NCI-H526 treated with DMSO at 0.1 percent for 48 hours (cell line): ENCODE data around the gene MYOM3.

Source experiments
- DNase-seq: peaks from one replicate; lab custom pipeline; 2025; lab: John Stamatoyannopoulos, UW

Gene MYOM3

DNA sequence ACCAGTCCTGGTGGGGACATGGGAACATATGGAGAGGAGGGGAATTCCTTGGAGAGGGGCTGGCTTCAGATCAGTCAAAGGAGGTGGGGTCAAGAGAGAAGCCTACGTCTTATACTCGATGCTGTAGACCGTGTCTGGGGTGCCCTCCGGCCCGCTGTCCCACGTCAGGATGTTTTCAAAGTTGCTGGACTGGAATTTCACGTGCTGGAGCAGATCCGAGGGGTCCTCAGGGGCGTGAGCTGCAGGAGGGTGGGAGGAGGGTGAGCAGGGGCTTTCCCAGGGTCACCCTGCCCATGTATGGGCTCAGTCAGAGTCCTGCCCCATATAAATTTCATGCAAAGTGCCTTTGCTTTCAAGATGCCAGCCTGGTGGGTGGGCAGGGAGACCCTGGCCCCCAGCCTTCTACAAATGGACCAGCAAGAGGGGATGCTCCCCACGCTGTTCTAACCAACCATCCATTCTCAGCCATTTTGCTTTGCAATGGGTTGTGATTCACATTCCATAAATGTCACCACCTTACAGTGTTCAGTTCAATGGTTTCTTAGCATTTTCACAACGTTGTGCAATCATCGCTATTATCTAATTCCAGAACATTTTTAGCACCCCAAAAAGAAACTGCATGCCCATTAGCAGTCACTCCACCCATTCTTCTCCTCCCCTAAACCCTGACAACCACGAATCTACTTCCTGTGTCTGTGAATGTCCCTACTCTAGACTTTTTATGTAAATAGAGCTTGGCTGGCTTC lies 26.7 kb upstream of the MYOM3 start:
- no peak for DNase-seq

GRCh38 chr1:24136956-24137539 lies 25.1 kb upstream of the MYOM3 start:
- no peak for DNase-seq

- DNase-seq: no peak
Observed at GRCh38 chr1:24134376-24134775, 22.4 kb upstream of the MYOM3 start.

GRCh38 chr1:24133819-24134218 lies 21.9 kb upstream of the MYOM3 start:
- no peak for DNase-seq

GRCh38 chr1:24130385-24130784 lies 18.4 kb upstream of the MYOM3 start:
- no peak for DNase-seq

- no peak for DNase-seq
Observed at GRCh38 chr1:24127801-24128363, 15.9 kb upstream of the MYOM3 start.

GRCh38 chr1:24127134-24127800 lies 15.3 kb upstream of the MYOM3 start:
- DNase-seq: no peak

- DNase-seq: no peak
Observed at GRCh38 chr1:24126672-24127023, 14.7 kb upstream of the MYOM3 start.

- DNase-seq: no peak
Observed at GRCh38 chr1:24126018-24126671, 14.2 kb upstream of the MYOM3 start.

- no peak for DNase-seq
Observed at GRCh38 chr1:24125456-24125855, 13.5 kb upstream of the MYOM3 start.

GRCh38 chr1:24124980-24125379 lies 13.0 kb upstream of the MYOM3 start:
- no peak for DNase-seq

- no peak for DNase-seq
Observed at GRCh38 chr1:24123611-24124010, 11.7 kb upstream of the MYOM3 start.

GRCh38 chr1:24122776-24123175 lies 10.8 kb upstream of the MYOM3 start:
- DNase-seq: no peak

GRCh38 chr1:24121406-24121805 lies 9.5 kb upstream of the MYOM3 start:
- DNase-seq: no peak

DNA sequence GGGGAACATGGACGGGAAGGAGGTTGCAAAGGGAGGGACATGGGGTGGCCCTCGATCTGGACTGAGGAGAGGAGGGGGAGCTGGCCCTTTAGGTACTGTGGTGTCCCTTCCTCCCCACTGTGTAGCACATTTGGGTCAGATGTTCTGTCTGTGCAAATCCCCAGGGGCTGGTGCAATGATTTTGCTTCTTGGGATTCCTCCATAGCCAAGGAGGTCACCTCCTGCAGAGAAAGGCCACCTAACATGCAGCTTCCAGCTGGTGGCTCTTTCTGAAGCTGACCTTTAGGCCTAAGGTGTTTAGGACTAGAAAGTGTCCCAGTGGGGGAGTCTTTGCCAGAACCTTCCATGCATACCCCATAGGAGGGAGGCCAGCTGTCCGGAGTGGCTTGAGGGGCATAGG lies 9.0 kb upstream of the MYOM3 start:
- no peak for DNase-seq

DNA sequence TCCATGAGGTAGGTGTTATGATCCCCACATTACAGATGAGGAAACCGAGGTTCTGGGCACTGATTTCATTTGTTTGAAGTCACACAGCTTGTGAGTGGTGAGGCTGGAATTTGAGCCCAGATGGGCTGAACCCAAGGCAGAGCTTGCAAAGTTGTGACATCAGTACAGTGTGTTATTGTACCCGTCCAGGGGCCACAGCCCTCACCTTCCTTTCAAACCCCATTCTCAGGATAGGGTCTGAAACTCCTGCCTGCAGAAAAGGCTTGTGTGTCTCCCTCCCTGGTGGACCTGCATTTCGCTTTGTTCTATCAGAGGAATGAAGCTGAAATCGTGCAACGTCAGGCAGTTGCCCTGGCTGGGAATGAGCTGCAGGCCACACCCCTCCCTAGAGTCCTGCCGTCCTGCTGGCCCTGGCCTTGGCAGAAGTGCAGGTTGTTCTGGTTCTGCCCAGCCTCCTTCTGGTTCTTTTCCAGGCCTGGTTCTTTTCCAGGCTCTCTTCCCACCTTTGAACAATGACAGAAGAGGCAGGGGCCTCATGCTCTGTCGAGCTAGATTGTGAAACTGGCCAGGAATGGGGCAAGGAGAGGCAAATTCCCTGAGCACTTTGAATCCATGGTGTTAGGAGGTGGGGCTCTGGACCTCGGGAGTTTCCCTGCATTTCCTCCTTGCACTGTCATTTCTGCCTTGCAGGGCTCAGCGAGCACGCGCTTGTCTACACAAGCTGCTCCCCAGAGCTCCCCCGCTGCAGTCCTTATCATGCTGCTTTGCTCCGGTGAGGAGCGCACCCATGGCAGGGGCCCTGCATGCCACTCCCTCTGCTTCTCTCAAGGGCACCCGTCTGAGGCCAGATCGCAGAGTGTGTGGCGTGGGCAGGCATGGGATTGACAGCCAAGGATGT lies 8.2 kb upstream of the MYOM3 start:
- DNase-seq: no peak

DNA sequence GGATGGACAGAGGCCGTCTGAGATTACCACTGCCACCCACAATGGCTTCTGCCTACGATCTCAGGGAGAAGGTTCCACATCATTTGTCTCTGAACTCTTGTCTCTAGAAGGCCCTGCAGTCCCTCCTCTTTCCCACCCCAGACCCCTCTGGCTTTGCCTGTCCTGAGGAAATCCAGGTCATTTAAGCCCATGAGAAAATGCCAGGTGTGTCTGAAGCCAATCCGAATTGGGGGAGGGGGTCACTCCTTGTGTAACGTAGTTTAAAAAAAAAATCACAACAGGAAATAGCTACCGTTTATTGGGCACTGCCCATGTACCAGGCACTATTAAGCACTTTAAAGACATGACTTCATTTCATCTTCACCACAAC lies 7.5 kb upstream of the MYOM3 start:
- DNase-seq: no peak

- no peak for DNase-seq
Observed at GRCh38 chr1:24118410-24119242, 6.7 kb upstream of the MYOM3 start.

GRCh38 chr1:24117722-24118409 lies 5.9 kb upstream of the MYOM3 start:
- no peak for DNase-seq

GRCh38 chr1:24117132-24117531 lies 5.2 kb upstream of the MYOM3 start:
- no peak for DNase-seq
